Prostate gland (tissue), 2 donors: ENCODE measurements around the gene ITK.

Experiments
- POLR2AphosphoS5 ChIP-seq: sonication (generic); formaldehyde crosslinking; IDR thresholded peaks from one replicate; pipeline ENCODE4 v1.6.1; 2017; ENCODE audit warnings: antibody characterized with exemption
- TF ChIP-seq, protein P1 (sequence below), 4 experiments: fragments of 200-600 bp in 2 of 4; fragments of 450-650 bp in 2 of 4; sonication (generic) in 2 of 4; IDR thresholded peaks; 1 replicate in 3 of 4; 2 replicates in 1 of 4; pipeline ENCODE4 v1.5.1; 2016 to 2019; ENCODE audit warnings: antibody characterized with exemption in 4 of 4, mild to moderate bottlenecking in 2 of 4, moderate library complexity in 2 of 4

DNA sequence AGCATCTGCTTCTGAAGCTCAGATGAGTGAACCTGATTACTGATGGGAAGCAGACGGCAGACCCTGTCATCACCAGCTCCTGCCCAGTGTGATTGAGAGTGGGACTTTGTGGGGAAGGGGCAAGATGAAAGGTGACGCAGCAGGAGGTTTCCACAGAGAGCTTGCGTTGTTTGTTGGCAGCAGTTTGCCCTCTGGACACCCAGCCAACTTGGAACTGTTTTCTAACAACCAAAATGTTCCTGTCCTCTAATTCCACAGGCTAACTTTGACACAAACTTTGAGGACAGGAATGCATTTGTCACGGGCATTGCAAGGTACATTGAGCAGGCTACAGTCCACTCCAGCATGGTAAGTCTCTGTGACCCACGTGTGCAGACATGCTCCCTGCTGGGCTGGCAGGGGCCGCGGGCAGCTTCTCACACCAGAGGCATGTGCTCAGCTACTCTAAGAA is 106.1 kb downstream of the ITK start:
- TF ChIP-seq, protein P1, sequence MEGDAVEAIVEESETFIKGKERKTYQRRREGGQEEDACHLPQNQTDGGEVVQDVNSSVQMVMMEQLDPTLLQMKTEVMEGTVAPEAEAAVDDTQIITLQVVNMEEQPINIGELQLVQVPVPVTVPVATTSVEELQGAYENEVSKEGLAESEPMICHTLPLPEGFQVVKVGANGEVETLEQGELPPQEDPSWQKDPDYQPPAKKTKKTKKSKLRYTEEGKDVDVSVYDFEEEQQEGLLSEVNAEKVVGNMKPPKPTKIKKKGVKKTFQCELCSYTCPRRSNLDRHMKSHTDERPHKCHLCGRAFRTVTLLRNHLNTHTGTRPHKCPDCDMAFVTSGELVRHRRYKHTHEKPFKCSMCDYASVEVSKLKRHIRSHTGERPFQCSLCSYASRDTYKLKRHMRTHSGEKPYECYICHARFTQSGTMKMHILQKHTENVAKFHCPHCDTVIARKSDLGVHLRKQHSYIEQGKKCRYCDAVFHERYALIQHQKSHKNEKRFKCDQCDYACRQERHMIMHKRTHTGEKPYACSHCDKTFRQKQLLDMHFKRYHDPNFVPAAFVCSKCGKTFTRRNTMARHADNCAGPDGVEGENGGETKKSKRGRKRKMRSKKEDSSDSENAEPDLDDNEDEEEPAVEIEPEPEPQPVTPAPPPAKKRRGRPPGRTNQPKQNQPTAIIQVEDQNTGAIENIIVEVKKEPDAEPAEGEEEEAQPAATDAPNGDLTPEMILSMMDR (IDR thresholded peaks at IDR 0.05): no peak
- no peak for TF ChIP-seq POLR2AphosphoS5
